HG03565 (cell line): ENCODE data around the gene TDRKH.

Source experiments
- ATAC-seq: cut with Tn5 transposase; IDR thresholded peaks from one replicate; pipeline ENCODE4 v1.9.1; 2021; ENCODE audit warnings: mild to moderate bottlenecking, moderate library complexity; ENCODE audit not compliant: unreplicated experiment

Gene TDRKH

GRCh38 chr1:151790071-151790939 lies at the start of gene TDRKH:
TSS of gene TDRKH (minus strand) at chr1:151790500. CDS start at chr1:151783022, 7,478 bp downstream.
- ATAC-seq: peak; percentile 94

GRCh38 chr1:151839457-151840403 lies 49.4 kb upstream of the TDRKH start, which contains the start of gene C2CD4D:
TSS of gene C2CD4D (minus strand) at chr1:151839820. CDS start at chr1:151838989, 831 bp downstream.
- ATAC-seq: no peak

- no peak for ATAC-seq
These were observed 48.7 kb upstream of the TDRKH start for GRCh38 chr1:151839082-151839412.

GRCh38 chr1:151838222-151839081 lies 48.2 kb upstream of the TDRKH start:
- no peak for ATAC-seq

- ATAC-seq: no peak
These were observed 47.6 kb upstream of the TDRKH start for GRCh38 chr1:151837884-151838221.

- no peak for ATAC-seq
These were observed 46.9 kb upstream of the TDRKH start for GRCh38 chr1:151837197-151837596.

GRCh38 chr1:151835596-151835995 lies 45.3 kb upstream of the TDRKH start:
- ATAC-seq: no peak

- no peak for ATAC-seq
These were observed 43.9 kb upstream of the TDRKH start for GRCh38 chr1:151834239-151834638.

GRCh38 chr1:151833172-151833900 lies 43.0 kb upstream of the TDRKH start:
- no peak for ATAC-seq

GRCh38 chr1:151832318-151832980 lies 42.1 kb upstream of the TDRKH start:
- ATAC-seq: no peak

- no peak for ATAC-seq
These were observed 41.3 kb upstream of the TDRKH start, which contains the start of gene RORC for GRCh38 chr1:151831605-151832004. TSS of gene RORC (minus strand) at chr1:151831802. CDS start at chr1:151831764, 38 bp downstream.

- ATAC-seq: no peak
These were observed 40.9 kb upstream of the TDRKH start for GRCh38 chr1:151831256-151831591.

GRCh38 chr1:151830055-151830454 lies 39.8 kb upstream of the TDRKH start:
- no peak for ATAC-seq

- ATAC-seq: no peak
These were observed 39.2 kb upstream of the TDRKH start for GRCh38 chr1:151829352-151830046.

GRCh38 chr1:151828921-151829320 lies 38.6 kb upstream of the TDRKH start:
- no peak for ATAC-seq

- no peak for ATAC-seq
These were observed 37.6 kb upstream of the TDRKH start for GRCh38 chr1:151827853-151828252.

- ATAC-seq: no peak
These were observed 35.7 kb upstream of the TDRKH start for GRCh38 chr1:151825751-151826660.

- no peak for ATAC-seq
These were observed 34.9 kb upstream of the TDRKH start for GRCh38 chr1:151825204-151825603.
